Activated gamma-delta T cell (primary cell): ENCODE measurements around the gene NSF.

Experiments used
- DNase-seq: peaks from one replicate; lab custom pipeline; 2025; lab: John Stamatoyannopoulos, UW

NSF gene

DNA sequence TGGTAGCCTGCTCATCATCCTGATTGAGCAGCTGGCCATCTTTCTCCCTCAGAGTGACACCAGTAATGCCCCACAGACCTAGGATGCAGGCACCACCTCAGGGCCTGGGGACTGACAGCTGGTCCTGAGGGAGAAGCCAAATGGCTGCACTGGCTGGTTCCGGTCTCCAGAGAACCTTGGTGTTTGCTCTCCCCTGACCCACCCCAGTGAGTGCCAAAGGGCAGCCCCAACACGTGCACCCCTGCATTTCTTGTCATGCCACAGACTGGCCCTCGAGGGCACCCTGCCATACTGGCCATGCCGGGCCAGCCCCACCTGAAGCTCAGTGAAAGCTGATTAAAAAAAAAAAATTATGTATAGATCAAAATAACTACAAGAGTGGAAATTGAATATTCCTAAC, 127.5 kb downstream of the NSF start:
- DNase-seq, result no peak

DNA sequence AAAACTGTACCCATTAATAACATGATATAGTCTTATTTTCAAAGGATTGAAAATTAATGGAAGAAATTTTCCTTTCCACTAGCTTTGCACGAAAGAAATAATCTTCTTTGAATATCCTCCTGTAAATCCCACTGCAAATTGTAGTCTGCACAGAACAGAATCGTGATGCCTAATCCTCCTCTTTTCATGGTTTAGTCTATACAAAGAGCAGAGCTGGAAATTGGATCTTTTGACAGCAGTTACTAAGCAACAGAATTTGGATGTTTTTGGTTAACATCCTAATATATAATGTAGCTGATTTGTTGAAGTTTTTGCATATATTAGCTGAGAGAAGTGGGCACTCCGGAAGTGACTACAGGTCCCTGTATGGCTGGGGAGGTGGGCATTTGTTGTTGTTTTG, 129.4 kb downstream of the NSF start:
- no peak for DNase-seq

DNA sequence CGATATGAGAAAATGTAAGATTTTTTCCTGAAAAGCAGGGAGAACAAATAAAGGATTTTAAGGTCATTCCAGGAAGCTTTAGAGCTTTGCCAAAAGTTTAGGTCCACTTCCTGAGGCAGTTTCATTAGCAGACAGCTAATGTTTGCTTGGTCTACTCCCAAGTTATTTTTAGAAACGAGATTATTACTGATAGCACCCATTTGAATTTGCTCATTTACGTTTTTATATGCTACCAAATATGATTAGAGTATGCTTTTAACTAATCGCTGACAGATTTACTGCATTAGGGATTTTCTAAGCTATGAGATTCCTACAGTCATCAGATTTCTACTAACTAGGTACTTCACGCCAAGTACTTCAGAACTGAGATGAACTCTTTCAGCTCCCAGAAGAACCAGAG, 129.9 kb downstream of the NSF start:
- DNase-seq, result no peak

DNA sequence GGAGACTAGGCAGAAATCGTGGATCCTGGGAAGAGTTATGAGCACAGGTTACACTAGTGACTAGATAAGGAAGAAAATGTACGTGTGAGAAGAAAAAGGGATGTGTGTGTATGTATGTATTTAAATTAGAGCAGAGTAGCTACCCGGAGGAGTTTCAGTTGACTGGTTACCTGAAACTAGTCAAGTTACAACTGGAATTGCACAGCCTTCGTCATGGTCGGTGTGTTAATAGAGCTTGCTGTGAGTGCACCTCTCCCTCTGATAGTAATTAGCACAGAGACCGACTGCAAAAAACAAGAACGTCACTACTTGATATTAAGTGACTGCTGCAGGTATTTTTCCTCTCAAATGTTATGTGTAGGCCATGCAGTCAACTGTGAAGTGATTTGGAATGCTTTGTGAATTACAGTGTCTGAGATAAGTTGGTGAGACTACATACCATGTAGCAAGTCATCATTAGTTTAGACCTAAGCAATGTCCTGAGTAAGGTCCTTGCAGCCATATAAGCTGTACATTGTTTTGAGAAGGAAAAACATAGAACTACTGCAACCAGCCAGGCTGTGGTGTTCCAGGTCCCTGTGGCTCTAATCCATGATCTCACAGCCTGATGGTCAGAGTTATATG, 132.3 kb downstream of the NSF start:
- DNase-seq, result no peak

DNA sequence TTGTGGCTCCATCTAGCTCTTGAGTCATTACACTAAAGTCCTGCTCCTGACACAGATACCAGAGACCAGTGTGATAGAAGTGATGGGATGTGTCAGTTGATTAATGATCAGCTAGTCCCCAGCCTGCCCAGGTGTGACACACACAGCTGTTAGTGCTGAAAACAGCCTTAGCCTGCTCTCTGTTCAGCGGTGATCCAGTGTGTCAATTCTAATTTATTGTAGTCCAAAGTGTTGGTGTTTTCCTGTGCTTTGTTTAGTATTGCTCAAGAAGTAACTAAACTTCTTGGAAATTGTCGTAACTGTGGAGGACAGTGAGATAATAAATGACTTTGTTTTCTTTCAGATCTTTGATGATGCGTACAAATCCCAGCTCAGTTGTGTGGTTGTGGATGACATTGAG, 135.7 kb downstream of the NSF start:
- DNase-seq, result no peak

DNA sequence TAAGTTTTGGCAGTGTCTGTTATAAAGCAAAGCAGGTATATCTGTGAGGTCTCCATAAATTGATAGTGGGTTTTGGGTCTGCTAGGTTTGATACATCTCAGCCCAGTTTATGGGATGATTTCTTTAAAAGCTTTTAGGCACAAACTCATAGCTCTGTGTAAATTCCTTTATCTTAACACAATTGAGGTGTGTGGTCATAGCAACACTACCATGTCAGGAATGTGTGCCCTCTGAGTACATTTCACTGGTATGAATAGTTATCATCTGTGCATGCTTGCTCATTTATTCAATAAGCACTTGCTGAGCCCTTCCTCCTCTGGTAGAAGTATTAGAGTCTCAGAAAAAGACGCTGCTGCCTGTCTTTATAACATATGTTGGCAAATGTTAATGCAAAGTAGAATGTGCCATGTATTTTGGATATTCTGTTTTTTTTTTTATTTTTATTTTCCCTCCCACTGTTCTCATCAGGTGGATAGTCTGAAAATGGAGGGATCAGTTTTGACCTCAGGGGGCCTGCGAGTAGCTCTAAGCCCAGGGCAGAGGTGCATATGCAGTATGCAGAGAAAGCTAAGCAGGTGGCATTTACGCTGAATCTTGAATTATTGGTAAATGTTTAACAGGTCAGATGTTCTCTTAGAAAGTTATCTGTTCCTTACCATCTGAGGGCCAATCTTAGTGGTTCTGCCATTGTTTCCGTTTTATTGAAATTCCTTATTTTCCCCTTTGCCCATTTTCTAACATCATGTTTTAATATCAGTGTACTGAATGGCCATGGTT, 137.3 kb downstream of the NSF start:
- no peak for DNase-seq

DNA sequence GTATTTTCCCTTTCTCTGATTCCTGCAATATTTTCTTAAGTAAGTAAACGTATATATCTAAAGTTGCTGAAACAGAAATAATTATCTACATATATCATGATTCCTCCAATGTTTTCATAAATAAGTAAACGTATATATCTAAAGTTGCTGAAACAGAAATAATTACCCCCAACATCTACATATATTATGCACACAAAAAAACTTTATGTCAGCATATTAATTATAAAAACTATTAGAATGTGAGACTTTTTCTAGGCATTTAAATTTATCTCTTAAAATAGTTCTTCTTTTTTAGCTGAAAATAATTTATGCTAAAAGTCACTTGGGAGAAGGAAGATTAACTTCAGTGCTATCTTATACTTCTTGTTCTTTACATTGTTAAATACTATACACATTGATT, 139.6 kb downstream of the NSF start:
- no peak for DNase-seq

DNA sequence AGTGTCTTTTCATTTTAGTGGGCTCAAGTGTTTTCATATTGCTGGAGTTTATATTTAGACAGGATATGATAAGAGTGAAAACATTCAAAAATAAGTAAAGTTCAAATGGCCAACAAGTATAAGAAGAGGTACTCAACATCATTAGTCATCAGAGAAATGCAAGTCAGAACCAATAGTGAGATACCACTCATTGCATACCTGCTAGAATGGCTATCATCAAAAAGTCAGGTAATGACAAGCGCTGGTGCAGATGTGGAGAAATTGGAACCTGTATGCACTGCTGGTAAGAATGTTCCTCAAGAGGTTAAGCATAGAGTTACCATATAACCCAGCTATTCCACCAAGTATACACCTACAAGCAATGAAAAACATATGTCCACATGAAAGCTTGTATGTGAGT, 140.2 kb downstream of the NSF start:
- DNase-seq, result no peak

- DNase-seq, result no peak
These were observed 141.7 kb downstream of the NSF start for GRCh38 chr17:46732160-46732559.

- no peak for DNase-seq
These were observed 142.4 kb downstream of the NSF start for GRCh38 chr17:46732754-46733398.

GRCh38 chr17:46733837-46734475, 143.5 kb downstream of the NSF start:
- DNase-seq, result no peak

GRCh38 chr17:46736100-46736499, 145.6 kb downstream of the NSF start:
- DNase-seq, result no peak

DNA sequence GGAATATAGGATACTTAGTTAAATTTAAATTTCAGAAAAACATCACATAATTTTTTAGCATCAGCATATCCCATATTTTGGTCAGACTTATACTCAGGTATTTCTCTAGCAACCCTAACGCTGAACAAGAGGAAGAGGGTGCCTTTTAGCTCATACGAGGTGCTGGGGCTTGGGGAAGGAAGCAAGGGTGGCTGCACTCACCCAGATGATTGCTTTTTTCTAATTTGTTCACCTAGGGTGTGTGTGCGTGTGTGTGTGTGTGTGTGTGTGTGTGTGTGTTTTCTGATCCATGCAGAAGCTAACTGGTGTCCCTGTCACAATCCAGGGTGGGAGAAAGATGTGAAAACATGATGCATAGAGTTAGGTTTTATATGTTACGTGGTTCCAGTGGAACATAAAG, 146.9 kb downstream of the NSF start:
- DNase-seq, result no peak

DNA sequence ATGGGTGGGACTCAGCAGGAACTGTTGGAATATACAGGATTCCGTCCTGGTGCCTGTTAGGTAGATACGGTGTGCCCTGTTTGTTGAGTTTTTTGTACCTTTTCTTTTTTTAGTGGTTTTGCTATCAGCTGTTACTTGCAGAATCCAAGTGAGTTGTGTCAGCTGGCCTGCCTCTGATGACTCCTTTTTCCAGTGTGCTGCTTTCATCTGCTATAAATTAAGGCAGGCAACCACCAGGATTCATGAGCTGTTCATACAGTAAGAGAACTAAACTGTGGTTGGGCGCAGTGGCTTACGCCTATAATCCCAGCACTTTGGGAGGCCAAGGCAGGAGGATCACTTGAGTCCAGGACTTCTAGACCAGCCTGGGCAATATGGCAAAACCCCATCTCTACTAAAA, 148.1 kb downstream of the NSF start:
- no peak for DNase-seq

DNA sequence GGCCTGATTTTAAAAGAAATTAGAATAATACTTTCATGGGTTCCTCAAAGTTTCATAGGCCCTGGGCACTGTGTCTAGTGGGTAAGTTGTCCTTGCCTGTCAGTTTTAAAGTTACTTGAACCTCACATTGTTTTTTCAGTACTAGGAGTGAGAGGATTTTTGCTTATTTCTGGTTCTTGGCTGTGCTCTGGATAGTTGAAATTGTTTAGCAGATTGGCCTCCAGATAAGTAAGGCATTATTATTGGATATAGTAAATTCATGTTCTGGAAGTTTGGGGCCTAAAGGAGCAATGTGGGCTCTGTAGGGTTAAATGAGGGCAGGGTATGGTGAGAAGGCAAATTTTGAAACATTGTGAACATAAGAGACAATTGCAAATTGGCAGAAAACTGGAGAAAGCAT, 149.5 kb downstream of the NSF start:
- DNase-seq, result no peak

- DNase-seq, result no peak
These were observed 150.8 kb downstream of the NSF start for GRCh38 chr17:46741122-46741730.

- no peak for DNase-seq
These were observed 152.2 kb downstream of the NSF start for GRCh38 chr17:46742565-46743270.

DNA sequence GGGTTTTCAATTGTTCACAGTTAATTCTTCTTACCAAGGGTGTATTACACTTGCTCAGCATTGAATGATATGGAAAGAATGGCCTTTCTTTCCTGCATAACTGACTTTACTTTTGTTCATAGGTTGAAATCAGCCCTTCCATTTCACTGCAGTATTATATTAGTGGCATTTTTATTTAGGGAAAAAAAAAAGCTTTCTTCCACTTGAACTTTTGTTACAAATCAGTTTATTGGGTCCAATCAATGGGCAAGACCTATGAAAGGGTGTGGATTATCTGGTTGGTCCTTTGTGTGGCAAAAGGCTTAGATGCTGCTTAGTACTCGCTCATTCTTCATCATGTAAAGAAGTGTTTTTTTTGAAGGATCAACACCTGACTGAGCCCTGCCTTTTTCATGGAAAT, 154.0 kb downstream of the NSF start:
- no peak for DNase-seq

- no peak for DNase-seq
These were observed 154.9 kb downstream of the NSF start for GRCh38 chr17:46745376-46745775.

DNA sequence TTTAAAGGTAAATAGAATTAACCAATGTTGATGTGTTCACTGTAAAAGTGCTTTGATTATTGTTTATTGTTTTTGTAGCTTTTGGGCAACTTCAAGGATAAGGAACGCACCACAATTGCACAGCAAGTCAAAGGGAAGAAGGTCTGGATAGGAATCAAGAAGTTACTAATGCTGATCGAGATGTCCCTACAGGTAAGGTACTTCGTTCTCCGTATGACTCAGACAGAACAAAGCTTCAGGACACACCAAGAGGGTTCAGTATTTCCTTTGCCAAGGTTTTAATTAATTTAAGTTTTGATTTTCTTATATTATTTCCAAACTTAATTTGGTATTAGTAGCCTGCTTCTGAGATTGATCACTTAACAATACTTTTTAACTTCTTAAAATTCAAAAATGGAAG, 161.0 kb downstream of the NSF start:
- DNase-seq, result no peak

GRCh38 chr17:46753776-46754175, 163.3 kb downstream of the NSF start:
- no peak for DNase-seq
